NCI-H526 (cell line): ENCODE measurements around the gene ZFP92.

Source experiments
- DNase-seq, 2 experiments: peaks; one replicate each; lab custom pipeline; 2025; lab: John Stamatoyannopoulos, UW

Gene ZFP92

DNA sequence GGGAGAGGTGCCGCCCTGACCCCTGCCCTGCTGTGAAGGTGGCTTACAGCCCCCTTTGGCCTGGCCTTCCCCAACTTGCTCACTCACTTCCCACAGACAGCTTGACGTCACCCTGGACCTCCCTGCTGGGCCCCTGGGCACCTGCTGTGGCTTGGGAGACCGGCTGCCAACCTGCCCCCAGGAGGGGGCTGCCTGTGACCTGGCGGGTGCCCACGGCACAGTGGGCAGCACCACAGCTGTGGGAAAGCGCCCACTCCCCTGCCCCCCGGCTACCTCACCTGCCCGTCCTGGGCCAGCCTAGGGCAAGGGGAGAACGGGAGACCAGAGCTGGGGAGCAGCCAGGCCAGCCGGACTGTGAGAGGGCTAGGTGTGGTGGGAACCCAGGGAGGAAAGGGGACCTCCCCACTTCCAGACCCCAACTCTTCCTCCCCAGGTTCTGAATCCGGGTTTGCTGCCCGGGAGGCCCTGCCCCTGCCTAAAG is 2.4 kb upstream of the ZFP92 start:
- DNase-seq: no peak

DNA sequence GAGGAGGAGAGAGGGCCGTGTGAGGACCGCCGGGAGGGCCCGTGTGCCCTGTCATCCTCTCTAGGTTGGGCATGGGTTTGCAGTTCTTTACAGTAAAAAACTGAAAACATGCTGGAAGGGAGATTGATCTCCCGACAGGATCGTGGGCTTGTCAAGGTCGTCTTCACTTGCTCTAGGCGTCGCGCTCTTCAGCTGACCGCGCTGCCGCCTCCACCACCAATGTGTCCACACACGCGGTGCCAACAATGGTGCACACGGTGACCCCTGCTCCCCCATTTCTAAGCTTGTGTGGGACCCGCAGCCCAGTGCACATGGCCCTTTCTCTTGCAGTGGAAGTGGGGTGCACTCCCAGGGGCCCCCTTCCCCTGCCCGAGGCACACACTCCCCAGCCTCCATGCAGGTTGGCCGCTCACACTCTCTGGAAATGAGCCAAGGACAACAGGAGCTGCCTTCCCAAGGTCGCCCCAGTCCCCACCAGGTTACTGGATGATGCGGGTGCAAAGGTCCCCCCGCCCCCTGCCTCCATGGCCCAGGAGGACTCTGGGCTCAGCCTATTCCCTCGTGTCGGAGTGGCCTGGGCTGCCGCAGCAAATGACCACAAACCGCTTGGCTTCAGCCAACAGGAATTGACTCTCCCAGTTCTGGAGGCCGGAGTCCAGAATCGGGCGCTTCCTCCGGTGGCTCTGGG is 1.7 kb upstream of the ZFP92 start:
- DNase-seq: no peak

DNA sequence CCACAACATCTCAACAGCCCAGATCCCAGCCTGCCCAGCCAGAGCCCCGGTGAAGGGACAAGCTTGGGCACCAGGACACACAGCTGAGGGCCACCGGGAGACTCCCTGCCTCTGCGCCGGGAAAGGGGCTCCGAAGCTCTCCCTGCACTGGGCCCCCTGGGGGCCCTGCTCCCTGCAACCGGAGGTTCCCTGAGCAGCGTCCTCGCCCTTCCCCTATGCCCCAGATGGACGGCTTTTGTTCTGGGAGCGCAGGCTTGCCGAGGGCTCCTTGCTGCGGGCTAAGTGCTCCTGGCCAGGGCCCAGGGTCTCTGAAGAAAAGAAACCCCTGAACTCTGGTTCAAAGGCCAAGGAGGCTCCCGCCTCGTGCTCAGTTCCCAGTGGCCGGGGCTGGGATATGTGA is 899 bp upstream of the ZFP92 start:
- DNase-seq: no peak

DNA sequence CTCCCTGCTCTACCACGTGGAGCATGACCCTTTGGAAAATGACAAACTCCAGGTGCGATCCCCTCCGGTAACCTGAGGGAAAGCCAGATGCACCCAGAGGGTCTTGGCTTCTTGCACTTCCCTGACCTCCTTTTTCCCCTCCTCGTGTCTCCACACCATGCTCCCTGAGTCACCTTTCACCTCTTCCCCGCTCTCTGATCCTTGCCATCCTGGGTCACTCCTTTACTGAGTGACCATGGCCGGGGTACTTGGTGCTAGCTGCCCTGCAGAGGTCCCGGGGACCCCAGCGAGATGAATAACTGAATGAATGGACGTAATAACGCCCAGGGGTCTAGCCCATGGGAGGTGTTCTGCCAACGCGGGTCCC is 401 bp upstream of the ZFP92 start:
- DNase-seq: no peak

- DNase-seq: peak; percentile 12 to 42
Observed at GRCh38 chrX:153411988-153412574, 809 bp downstream of the ZFP92 start.

- DNase-seq: peak in 1 of 2 experiments; percentile 22
Observed at GRCh38 chrX:153412746-153413720, 1.8 kb downstream of the ZFP92 start.

- DNase-seq: no peak
Observed at GRCh38 chrX:153413731-153414130, 2.5 kb downstream of the ZFP92 start.

DNA sequence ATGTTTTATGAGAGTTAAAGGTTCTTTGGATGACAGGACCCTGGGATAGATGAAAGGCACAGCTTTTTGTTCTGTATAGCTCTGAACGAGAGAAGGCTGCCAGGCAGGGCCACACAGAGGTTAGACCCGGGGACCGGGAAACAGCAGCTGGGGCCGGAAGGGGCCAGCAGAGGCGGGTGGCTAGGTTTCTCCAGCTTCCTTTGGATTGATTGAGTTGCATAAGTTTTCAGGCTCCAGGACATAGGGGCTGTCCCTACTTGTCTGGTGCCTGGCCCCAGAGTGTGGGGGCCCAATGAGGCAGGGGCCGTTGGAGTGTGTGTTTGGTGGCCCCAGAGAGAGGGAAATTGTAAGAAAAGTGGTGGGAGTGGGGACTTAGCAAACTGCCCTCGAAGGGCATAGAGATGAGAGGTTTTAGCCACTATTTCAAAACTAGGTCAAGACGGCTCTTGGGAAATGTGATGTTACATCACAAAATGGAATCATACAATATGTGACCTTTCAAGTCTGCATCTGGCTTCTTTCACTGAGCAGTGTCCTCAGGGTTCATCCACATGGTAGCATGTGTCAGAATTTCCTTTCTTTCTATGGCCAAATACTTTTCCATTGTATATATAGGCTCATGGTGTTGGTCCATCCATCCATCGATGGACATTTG is 3.7 kb downstream of the ZFP92 start:
- DNase-seq: no peak

DNA sequence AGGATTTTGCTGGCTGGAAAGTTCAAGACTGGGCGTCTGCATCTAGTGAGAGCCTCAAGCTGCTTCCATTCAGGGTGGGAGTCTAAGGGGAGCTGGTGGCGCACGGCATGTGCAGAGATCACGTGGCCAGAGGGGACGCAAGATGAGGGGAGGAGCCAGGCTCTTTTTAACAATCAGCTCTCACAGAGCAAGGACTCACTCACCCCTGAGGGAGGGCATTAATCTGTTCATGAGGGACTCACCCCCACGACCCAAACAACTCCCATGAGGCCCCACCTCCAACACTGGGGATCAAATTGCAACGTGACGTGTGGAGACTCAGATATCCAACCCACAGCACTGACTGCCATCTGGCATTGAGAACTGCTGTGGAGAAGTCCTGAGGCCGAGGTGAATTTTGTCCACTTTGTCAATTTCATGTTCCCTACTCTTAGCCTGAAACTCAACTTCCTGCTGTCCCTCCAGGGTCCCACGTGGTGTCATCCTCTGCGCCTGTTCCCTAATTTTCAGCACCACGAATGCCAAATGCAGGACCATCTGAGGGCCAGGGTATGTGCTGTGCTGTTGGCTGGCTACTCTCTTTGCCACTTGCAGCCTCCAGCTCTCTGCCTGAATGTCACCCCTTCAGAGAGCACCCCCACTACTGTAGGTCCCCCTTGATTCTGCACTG is 5.6 kb downstream of the ZFP92 start:
- DNase-seq: no peak

GRCh38 chrX:153417637-153418036 is 6.4 kb downstream of the ZFP92 start:
- DNase-seq: no peak

DNA sequence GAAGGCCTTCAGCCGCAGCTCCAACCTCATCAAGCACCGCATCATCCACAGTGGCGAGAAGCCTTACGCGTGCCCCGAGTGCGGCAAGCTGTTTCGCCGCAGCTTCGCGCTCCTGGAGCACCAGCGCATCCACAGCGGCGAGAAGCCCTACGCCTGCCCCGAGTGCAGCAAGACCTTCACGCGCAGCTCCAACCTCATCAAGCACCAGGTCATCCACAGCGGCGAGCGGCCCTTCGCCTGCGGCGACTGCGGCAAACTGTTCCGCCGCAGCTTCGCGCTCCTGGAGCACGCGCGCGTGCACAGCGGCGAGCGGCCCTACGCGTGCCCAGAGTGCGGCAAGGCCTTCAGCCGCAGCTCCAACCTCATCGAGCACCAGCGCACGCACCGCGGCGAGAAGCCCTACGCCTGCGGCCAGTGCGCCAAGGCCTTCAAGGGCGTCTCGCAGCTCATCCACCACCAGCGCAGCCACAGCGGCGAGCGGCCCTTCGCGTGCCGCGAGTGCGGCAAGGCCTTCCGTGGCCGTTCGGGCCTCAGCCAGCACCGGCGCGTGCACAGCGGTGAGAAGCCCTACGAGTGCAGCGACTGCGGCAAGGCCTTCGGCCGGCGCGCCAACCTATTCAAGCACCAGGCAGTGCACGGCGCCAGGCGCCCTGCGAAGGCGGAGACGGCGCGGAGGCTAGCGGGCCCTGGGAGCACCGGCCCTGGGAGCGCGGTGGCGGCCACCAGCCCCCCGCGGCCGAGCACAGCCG is 9.8 kb downstream of the ZFP92 start:
- no peak for DNase-seq

DNA sequence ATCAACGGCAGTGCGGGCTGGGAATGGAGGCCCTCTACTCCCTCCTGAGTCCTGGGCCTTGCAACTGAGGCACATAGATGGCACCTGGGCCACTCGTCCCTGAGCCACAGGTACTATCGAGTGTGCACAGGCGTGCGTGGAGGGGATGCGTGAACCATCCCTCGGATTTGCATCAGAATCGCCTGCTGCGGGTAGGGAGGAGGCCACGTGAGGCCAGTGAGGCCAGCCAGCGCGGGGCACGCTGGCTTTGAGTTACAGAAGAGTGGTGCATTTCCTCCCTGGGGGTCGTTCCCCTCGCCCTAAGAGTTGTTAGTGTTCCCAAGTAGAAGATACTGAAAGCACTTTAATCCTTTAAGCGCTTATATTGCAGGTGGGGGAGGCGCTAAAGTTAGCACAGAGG is 10.6 kb downstream of the ZFP92 start:
- no peak for DNase-seq

DNA sequence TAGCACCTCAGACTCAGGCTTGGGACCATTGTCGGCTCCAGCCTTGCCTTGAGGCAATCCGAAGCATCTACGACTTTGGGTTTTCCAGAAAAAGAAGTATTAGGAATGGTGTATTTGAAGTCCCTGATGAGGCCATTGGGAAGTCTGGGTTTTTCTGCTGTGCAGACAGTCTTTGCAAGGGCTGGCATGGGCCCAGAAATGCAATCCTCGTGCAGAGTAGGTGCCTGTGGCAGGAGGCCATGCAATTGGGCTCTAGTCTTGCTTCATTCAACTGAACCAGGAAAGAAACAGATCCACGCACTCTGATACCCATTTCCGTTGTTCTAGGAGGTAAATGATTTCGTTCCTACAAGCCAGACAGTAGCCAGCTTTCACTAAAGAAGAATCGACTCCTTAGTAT is 12.4 kb downstream of the ZFP92 start:
- DNase-seq: no peak

GRCh38 chrX:153426204-153426603 is 14.9 kb downstream of the ZFP92 start:
- no peak for DNase-seq

- no peak for DNase-seq
Observed at GRCh38 chrX:153430796-153431195, 19.5 kb downstream of the ZFP92 start.

GRCh38 chrX:153433161-153433680 is 21.9 kb downstream of the ZFP92 start:
- no peak for DNase-seq

- DNase-seq: no peak
Observed at GRCh38 chrX:153433781-153434285, 22.6 kb downstream of the ZFP92 start.

DNA sequence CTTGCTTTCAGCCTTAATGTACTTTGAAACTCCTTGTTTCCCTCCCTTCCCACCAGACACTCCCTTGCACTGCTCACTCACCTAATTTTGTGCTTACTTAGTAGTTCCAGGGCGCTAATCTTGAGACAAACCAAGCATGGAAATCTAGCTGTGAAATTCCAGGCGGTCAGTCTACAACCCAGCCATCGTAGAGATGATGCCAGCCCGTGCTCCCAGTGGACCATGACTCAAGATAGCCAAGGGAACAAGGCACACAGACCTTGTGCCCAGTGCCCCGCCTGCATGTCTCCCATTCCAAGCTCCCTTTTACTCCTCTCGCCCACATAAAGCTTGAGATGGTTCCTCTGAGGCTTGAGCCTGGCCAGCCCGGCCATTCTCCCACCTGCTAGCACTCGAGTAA is 23.5 kb downstream of the ZFP92 start:
- DNase-seq: no peak

GRCh38 chrX:153435845-153436244 is 24.6 kb downstream of the ZFP92 start:
- DNase-seq: no peak

GRCh38 chrX:153438532-153438931 is 27.3 kb downstream of the ZFP92 start:
- DNase-seq: peak; percentile 22 to 66
